ENCODE measurements around the gene ACSF2. TPM values are rescaled to one million over a fixed set of nuclear protein-coding genes. Genes with fewer than 3 reads are reported as not detected.

Gene ACSF2
- total and polyA plus RNA-seq, 8 donors: 8.5 to 61.2 (median 22.5) TPM

GRCh38 chr17:50511058-50511457 is 85.0 kb downstream of the ACSF2 start:
- H3K4me1 ChIP-seq: peaks cover 0 to 7% (median 4%) of the 10 kb centered on the region in 3 donors
- FAIRE-seq (no peak), DNase-seq (no peak), ATAC-seq (peak in 2 of 4 donors; percentile 19 to 37)
- no peaks in the 10 kb centered on the region for H3K27me3 ChIP-seq
- no peaks in the 10 kb centered on the region for H3K36me3 ChIP-seq
- no peak for TF ChIP-seq CTCF (IDR thresholded peaks at IDR 0.05)
- H3K4me3 ChIP-seq: no peak overlapping the region
- intact Hi-C loops (cut with DNase I): no loop called here
- H3K27ac ChIP-seq: no peak overlapping the region
- WGBS, 2 donors: 40 to 49% methylated on average over 3 of the region's 3 CpGs
- no peaks in the 10 kb centered on the region for H3K9me3 ChIP-seq

DNA sequence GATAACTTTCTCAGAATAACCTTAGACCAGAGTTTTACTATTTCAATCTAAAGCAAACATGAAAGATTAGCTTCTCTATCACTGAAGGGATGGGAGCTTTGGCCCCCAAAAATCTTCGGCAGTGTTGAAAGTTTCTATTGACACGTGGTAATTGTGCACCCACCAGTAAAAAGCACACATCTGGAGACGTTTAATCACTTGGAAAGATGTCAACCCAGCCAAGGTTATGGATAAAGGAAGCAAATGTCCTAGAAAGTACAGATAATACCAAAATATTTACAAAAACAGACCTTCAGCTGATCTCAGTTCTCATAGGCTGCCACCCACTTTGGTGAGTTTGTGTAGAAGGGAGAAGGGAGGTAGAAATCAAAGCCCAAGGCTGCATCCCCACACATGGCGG is 87.5 kb downstream of the ACSF2 start:
- Histone ChIP-seq H3K4me3 (no peak overlapping the region), H3K4me1 (peaks cover 0 to 12% (median 0%) of the 10 kb centered on the region in 3 donors), H3K27ac (no peak overlapping the region), H3K36me3 (no peaks in the 10 kb centered on the region), H3K9me3 (no peaks in the 10 kb centered on the region), H3K27me3 (no peaks in the 10 kb centered on the region)
- 32 to 33% methylated on average over 4 of the region's 4 CpGs for WGBS, 2 donors
- DNase-seq (no peak), ATAC-seq (peak in 2 of 4 donors; percentile 32 to 43), FAIRE-seq (no peak)
- no peak for TF ChIP-seq CTCF (IDR thresholded peaks at IDR 0.05)
- intact Hi-C loops (cut with DNase I): no loop called here

GRCh38 chr17:50514388-50514787 is 88.4 kb downstream of the ACSF2 start:
- TF ChIP-seq CTCF (IDR thresholded peaks at IDR 0.05): no peak
- DNase-seq: peak in 1 of 6 donors; percentile 2
- intact Hi-C loops (cut with DNase I): no loop called here
- no peaks in the 10 kb centered on the region for H3K27me3 ChIP-seq
- 63 to 64% methylated on average over 3 of the region's 3 CpGs for WGBS, 2 donors
- H3K4me1 ChIP-seq: peaks cover 0 to 20% (median 0%) of the 10 kb centered on the region in 3 donors
- no peak overlapping the region for H3K4me3 ChIP-seq
- H3K36me3 ChIP-seq: no peaks in the 10 kb centered on the region
- ATAC-seq: no peak
- FAIRE-seq: no peak
- no peaks in the 10 kb centered on the region for H3K9me3 ChIP-seq
- no peak overlapping the region for H3K27ac ChIP-seq

- ATAC-seq (no peak), FAIRE-seq (no peak), DNase-seq (peak in 2 of 6 donors; percentile 33 to 39)
- Histone ChIP-seq H3K9me3 (no peaks in the 10 kb centered on the region), H3K4me1 (peaks cover 0 to 20% (median 0%) of the 10 kb centered on the region in 3 donors), H3K27me3 (no peaks in the 10 kb centered on the region), H3K36me3 (no peaks in the 10 kb centered on the region), H3K4me3 (no peak overlapping the region), H3K27ac (no peak overlapping the region)
- intact Hi-C loops (cut with DNase I): no loop called here
- 84 to 92% methylated on average over 6 of the region's 6 CpGs for WGBS, 2 donors
- TF ChIP-seq CTCF (IDR thresholded peaks at IDR 0.05): no peak
These were observed 89.1 kb downstream of the ACSF2 start for GRCh38 chr17:50514936-50515702.

DNA sequence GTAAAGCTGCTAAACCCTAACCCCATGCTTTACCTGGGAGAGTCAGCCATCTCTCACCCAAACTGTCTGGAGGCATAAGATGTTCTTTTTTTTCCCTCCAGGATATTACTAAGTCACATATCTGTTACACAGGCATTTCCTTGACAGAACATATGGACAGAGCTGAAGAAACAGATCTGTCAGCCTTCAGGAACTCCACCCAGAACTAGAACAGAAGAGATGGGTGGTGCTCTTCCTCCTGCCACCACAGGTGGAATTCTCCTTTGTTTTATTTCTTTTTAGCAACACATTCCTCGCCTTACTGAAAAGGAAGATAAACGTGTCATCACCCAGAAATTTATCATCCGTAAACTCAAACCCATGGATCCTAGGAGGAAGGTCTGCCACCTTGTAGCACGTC is 91.0 kb downstream of the ACSF2 start:
- no peak for DNase-seq
- Histone ChIP-seq H3K27me3 (no peaks in the 10 kb centered on the region), H3K27ac (no peak overlapping the region), H3K4me1 (peaks cover 0 to 20% (median 0%) of the 10 kb centered on the region in 3 donors), H3K4me3 (no peak overlapping the region), H3K36me3 (no peaks in the 10 kb centered on the region), H3K9me3 (no peaks in the 10 kb centered on the region)
- ATAC-seq: no peak
- FAIRE-seq: no peak
- intact Hi-C loops (cut with DNase I): no loop called here
- 95 to 96% methylated on average over 4 of the region's 4 CpGs for WGBS, 2 donors
- no peak for TF ChIP-seq CTCF (IDR thresholded peaks at IDR 0.05)
